ENCODE results near the gene ZNF318.

Gene ZNF318

DNA sequence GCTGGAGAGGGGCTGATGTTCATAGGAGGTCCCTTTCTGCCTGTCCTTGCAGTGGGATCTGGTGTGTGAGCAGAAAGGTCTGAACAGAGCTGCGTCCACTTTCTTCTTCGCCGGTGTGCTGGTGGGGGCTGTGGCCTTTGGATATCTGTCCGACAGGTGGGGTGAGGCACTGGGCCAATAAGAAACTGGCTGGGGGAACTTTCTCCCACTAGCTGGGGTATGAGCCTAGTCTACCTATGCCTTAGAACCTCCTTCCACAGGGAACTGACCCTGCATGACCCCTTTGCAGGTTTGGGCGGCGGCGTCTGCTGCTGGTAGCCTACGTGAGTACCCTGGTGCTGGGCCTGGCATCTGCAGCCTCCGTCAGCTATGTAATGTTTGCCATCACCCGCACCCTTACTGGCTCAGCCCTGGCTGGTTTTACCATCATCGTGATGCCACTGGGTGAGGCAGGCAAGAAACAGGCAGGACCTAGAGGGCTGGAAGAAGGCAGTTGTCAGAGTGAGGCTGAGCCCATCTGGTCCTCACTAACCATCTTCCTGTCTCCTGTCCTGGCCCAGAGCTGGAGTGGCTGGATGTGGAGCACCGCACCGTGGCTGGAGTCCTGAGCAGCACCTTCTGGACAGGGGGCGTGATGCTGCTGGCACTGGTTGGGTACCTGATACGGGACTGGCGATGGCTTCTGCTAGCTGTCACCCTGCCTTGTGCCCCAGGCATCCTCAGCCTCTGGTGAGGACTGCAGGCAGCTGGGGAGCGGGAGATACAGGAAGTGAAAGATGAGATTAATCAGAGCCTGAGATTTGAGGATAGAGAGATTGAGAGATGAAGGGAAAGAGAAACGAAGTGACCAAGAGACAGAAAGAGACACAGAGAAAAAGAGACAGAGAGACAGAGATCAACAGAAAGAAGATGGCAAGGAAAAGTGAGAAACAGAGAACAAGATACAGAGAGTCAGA lies 69.8 kb downstream of the ZNF318 start:
- no peak for DNase-seq

DNA sequence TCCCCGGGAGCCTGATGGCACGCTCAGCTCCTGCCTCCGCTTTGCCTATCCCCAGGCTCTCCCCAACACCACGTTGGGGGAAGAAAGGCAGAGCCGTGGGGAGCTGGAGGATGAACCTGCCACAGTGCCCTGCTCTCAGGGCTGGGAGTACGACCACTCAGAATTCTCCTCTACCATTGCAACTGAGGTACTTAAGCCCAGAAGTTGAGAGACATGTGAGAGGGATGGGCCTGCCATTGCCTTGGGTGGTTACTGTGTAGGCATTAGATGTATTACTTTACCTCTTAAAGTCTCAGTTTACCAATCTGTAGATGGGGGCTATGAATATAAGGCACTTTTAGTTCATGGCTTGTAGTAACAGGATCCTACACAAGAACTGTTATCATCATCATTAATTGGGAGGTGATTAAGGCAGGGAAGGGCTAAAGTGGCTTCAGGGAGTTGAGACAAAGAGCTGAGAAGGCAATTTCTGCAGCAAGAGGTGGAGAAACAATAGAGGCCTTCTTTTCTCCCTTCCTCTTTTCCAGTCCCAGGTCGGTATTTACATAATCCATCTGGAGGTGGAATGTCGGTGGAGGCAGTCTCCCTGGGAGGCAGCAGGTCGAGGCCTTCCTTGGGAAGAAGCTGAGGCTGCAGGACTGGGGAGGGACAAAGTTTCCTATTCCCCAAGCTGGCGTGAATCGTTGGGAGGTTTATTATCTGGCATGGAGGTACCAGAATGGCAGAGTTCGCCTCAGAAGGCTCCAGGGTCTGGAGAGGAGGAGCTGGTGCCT lies 70.7 kb downstream of the ZNF318 start:
- no peak for DNase-seq

DNA sequence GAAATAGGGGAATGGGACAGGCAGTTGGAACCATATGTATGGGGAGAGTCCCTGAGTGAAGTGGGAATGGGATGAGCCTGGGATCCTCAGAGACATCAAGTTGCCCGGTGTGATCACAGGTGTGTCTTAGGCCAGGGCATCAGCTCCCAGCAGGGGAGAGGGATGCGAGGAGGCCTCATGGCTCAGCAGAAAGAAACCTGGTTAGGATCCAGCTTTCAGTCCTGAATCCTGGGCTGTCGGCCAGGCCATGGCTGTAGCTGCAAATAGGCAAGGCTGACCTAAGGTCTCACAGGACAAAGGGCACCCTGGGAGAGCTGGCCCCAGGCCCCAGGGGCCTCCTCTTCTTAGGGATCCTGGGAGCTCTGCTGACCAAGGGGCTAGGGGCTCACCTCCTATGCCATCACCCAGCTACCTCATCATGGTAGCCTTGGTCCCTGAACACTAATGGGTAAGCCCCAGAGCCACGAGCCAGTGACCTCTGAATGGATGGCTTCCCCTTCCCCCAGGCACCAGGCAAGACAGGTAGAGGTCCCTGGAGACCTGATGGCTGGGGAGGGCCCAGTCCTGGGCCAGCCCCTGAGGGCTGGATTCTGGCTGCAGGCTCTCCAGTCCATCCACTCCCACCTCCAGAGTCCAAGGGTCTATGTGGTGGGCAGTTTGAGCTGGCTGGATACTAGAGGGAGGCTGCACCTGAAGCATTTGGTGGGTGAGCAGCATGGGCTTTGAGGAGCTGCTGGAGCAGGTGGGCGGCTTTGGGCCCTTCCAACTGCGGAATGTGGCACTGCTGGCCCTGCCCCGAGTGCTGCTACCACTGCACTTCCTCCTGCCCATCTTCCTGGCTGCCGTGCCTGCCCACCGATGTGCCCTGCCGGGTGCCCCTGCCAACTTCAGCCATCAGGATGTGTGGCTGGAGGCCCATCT lies 71.5 kb downstream of the ZNF318 start, which contains the start of gene SLC22A7:
SLC22A7 (plus strand) TSS at position 617 of the 921 bp plus-strand sequence; CDS start at position 716, 99 bp downstream.
- DNase-seq: no peak

DNA sequence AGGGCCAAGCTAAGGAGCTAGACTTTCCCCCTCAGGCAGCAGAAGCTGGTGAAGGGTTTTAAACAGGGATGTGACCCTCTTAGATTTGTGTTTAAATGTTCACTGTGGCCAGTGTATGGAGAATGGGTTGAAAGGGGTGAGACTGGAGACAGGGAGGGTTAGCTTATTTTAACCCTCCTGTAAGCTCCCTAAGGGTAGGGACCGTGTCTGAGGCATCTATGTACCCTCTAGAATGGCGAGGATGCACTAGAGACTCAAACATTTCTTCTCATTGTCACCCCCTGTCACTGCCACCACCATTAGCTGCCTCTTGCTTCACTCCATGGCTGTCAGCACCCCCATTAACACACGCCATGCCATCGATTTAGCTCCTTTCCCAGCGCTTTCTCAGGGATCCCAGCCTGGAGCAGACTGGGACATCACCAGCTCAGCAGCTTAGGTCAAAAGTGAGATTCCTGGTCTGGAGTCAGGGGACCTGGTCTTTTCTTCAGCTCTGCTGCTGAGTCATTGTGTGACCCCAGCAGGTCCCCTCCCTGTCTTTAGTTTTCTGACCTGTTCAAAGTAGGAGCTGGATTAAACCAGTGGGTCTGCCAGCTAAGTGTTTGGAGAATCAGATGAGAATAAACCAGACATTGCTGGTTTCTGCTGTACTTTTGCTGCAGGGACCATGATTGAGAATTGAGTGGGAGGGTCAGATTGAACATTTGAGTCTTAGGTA lies 72.5 kb downstream of the ZNF318 start:
- no peak for DNase-seq

DNA sequence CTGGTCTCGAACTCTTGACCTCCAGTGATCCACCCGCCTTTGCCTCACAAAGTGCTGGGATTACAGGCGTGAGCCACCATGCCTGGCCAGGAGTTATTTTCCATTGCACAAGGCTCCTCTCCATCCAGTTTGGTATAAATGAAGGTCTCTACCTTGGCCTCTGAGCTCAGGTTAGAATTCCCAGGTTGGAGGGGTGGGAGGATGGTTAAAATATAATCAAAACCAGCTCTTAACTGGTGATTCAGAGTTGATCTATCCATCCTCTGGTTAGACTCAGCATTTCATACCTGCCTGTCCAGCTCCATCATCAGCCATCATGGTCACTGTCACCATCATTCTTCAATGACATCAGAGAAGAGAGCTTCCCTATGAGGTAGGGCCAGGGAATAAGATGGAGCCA lies 74.0 kb downstream of the ZNF318 start:
- no peak for DNase-seq

DNA sequence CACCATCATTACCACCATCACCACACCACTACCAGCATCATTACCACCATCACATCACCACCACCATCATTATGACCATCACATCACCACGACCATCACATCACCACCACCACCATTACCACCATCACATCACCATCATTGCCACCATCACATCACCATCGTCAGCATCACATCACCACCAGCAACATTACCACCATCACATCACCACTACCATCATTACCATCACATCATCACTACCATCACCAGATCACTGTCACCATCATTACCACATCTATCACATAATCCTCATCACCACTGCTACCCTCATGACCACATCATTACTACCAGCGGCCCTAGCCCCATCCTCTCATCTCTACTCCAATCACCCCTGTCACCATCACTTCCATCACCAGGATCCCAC lies 74.9 kb downstream of the ZNF318 start:
- DNase-seq: no peak

DNA sequence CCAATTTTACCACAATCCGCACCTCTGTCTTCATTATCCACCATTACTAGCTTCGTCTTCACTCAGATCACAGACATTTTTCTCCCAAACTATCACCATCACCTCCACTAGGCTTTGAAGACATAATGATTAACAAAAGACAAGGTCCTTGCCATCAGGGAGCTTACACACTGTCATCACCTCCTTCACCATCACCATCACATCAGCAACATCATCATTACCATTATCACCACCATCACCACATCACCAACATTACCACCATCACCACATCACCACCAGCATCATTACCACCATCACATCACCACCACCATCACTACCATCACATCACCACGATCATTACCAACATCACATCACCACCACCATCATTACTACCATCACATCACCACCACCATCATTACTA lies 75.7 kb downstream of the ZNF318 start:
- no peak for DNase-seq

DNA sequence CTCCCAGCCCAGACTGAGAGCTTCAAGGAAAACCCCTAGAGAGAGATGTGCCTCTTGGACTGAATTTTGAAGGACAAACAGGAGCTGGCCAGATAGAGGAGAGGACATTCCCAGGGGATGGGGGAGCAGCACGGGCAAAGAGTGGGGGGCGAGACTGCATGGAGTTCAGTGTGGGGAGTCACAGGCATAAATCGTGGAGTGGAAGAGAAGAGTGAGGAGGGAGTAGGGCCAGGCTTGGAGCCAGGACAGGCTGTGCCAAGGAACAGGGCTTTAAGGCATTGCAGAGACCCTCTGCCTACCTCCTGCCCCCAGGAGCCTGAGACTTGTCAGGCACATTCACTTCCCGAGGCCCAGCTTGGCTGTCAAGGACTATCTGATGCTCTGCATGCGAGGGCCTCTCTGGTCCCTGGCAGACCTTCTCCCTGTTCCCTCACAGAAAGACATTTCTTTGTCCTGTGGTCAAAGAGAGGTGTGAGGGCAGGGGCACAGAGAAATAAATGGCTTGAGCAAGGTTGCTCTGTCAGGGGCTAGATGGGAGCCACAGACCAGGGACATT lies 76.6 kb downstream of the ZNF318 start:
- DNase-seq: no peak

DNA sequence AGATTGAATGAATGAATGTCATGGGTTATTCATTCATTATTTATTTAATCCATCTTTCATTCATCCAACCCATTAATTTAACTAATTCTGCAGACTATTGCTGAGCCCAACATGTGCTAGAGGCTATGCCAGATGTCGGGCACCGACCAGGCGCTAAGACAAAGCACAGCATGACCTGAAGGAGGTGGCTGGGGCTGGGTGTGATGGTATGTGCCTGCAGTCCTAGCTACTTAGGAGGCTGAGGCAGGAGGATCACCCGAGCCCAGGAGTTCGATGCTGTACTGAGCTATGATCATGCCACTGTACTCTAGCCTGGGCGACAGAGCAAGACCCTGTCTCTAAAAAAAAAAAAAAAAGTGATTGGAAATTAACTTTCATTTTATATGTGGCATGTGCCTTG lies 77.1 kb downstream of the ZNF318 start:
- DNase-seq: no peak

DNA sequence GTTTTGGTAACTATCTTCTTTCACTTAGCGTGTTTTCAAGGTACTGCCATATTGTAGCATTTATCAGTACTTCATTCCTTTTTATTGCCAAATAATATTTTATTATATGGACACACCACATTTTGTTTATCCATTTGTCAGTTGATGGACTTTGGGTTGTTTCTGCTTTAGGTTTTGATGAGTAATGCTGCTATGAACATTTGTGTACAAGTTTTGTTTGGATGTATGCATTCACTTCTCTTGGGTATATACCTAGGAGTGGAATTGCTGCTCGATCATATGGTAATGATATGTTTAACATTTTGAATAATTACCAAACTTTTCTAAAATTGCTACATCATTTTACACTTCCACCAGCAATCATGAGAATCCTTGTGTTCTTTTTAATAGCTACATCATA lies 77.7 kb downstream of the ZNF318 start:
- no peak for DNase-seq

DNA sequence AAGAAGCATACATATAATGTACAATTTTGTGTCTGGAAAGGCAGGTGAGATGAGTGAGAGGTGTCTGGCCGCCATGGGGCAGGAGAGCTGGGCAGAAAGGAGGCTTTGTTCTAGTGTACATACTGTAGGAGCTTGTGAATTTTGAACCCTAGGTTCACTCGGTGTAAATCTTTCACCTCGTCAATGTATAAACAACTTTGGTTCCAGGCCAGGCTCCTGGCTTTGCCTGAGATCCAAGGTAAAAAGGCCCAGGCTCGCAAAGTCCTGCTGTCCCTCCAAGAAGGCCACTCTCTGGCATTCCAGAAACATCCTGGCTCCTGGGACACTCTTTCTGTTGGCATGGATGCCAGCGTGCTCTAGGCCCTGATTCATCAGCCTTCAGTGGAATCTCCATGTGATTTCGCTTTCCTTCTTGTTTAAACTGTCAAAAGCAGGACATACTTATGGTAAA lies 78.5 kb downstream of the ZNF318 start:
- DNase-seq: no peak

DNA sequence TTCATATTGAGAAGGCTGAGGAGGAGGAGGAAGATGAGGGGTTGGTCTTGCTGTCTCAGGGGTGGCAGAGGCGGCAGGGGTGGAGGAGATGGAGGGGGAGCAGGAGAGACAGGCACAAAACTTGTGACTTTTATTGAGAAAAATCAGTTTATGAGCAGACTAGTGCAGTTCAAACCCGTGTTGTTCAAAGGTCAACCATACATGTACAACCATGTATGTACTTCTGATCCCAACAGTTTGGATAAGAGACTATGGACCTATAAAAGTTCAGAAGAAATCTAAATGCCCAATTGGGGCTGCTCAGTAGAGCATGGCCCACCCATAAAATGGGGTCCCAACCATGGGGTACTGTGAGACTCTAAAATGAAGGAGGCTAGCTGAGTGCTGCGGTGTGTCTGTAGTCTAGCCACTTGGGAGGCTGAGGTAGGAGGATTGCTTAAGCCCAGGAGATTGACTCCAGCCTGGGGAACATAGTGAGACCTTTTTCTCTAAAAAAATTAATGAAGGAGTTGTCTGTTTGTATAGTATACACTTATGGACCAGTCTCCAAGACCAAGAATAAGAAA lies 79.0 kb downstream of the ZNF318 start:
- DNase-seq: no peak

DNA sequence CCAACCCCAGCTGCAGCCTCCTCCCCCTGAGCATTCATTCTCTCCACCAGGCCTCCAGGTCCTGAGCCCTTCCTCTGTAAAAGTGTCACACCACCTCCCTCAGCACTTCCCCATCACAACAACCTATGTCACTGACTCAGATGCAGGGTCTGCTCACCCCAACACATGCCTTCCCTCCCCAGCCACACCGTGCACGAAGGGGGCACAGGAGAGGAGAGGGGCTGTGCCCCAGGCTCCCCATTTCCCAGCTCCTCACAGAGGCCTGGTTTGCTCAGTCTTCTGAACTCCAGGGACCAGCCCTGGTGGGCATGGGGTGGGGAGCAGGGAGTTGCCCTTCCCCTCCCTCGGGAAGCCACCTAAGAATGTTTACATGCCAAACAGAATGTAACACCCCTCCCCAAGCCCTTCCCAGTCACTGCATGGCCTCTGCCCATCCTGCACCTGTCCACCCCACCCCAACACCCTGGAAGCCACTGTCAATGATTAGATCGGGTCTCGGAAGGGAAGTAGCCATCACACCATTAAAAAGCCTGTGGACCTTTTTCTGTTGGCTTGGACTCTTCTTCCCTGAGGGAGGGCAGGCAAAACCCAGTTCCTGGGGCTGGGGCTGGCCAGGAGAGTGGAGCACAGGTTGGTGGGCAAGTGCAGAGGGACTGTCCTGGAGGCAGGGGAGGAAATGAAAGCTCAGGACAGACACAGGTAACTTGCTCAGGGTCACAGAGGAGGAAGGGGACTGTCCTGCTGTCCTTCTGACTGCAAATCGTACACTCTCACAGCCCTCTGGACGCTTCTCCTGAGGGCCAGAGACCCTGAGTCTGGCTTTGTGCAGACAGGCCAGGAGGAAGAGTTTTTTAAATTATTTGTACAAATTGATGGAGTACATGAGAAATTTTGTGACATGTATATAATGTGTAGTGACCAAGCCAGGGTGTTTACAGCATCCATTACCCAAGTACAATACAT lies 81.4 kb downstream of the ZNF318 start:
- no peak for DNase-seq

DNA sequence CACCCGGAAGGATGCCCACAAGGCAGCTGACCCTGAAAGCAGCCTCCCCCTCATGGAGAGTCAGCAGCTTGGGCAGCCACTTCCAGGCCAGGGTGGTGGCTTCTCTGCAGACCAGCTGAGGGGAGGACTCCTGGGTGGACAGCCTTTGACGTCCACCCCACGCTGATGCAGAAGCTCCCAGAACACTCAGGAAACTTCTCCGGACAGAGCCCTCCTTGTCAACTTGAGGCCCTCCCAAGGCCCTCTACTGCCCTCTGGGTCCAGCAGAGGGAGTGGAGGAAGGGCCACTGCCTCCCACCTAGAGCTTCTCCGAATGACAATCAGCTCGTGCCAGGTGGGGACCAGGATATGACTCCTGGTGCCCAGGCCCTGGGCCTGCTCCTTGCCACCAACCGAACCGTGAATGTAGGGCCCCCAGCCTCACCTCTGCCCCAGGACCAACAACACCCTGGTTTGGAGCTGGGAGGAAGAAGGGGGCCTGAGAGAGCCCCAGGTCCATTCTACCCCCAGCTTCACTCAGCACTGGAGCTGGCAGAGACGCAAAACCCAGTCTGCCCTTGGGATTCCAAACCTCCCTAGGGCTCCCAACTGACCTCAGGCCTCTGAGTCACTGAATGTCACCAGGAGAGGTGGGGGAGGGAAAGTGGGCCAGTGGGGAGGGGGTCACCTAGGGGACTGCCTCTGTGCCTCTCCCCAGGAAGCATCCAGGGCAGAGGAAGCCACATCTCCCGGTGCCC lies 82.3 kb downstream of the ZNF318 start:
- no peak for DNase-seq

DNA sequence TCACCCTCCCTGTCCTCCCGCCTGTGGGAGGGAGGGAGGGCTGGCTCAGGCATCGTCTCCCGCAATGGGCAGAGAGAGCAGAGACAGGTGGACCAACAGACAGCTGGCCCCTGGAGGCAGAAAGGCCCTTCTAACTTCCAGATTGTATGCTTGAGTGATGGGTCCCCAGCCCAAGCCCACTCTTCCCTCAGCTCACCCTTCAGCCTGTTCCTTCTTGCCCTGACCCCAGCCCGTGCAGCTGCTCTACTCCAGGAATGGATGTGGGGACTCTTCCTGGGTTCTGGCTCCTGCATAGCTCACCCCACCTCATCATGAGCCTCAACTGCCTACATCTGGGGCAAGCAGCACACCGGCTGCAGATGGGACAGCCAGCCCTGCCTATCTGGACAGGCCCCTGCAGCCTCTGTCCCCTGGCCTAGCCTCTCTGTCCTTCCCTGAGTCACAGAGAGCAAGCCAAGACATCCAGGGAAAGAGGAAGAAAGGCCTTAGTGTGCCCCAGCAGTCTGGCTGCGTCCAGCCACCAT lies 82.9 kb downstream of the ZNF318 start:
- no peak for DNase-seq
